HL-60 (cell line): ENCODE data around the gene MZB1.

Source experiments
- CTCF ChIP-seq: IDR thresholded peaks from one replicate; pipeline ENCODE4 v1.5.1; 2011; ENCODE audit warnings: low read length, control low read depth, inconsistent platforms; ENCODE audit not compliant: insufficient read depth
- GABPA ChIP-seq: IDR thresholded peaks from 2 replicates; pipeline ENCODE4 v1.6.1; 2012; ENCODE audit warnings: low read depth
- POLR2AphosphoS5 ChIP-seq: IDR thresholded peaks from 2 replicates; pipeline ENCODE4 v1.6.1; 2012; ENCODE audit warnings: low read depth
- REST ChIP-seq: IDR thresholded peaks from 2 replicates; pipeline ENCODE4 v1.6.1; 2012; ENCODE audit warnings: low read depth; ENCODE audit not compliant: insufficient replicate concordance
- SPI1 ChIP-seq: IDR thresholded peaks from 2 replicates; pipeline ENCODE4 v1.6.1; 2012; ENCODE audit warnings: low read depth, mild to moderate bottlenecking, borderline replicate concordance

GRCh38 chr5:139382807-139383206, 6.9 kb downstream of the MZB1 start:
- TF ChIP-seq POLR2AphosphoS5 (no peak), CTCF (no peak), GABPA (no peak), REST (no peak), SPI1 (no peak)
